Stomach (tissue), 4 donors: Measurements from ENCODE around the gene ANKRD33.

Experiments
- CTCF ChIP-seq, 7 experiments: fragments of 450-650 bp in 4 of 7; fragments of 200-600 bp in 3 of 7; sonication (generic) in 3 of 7; IDR thresholded peaks; one replicate each; pipeline ENCODE4 v1.5.1; 2016 to 2019; ENCODE audit warnings: antibody characterized with exemption in 7 of 7, control low read depth in 2 of 7, mild to moderate bottlenecking in 1 of 7
- EP300 ChIP-seq: sonication (generic); formaldehyde crosslinking; IDR thresholded peaks from one replicate; pipeline ENCODE4 v1.6.1; 2017; ENCODE audit warnings: antibody characterized with exemption
- POLR2A ChIP-seq, 4 donors: fragments of 450-650 bp; IDR thresholded peaks; one replicate each; pipeline ENCODE4 v1.6.1; 2016; ENCODE audit warnings: antibody characterized with exemption in 4 of 4, control low read depth in 2 of 4, mild to moderate bottlenecking in 1 of 4, moderate library complexity in 1 of 4

- TF ChIP-seq POLR2A (IDR thresholded peaks at IDR 0.05) = no peak
- no peak for TF ChIP-seq CTCF (IDR thresholded peaks at IDR 0.05)
- no peak for TF ChIP-seq EP300
These were observed 46.9 kb upstream of the ANKRD33 start for GRCh38 chr12:51840966-51841365.
